Uterus (tissue), 4 donors: ENCODE measurements around the gene SUGCT. TPM values are rescaled to one million over a fixed set of nuclear protein-coding genes. Genes with fewer than 3 reads are reported as not detected.

Source experiments
- DNase-seq, 2 donors: peaks; one replicate each; pipeline ENCODE4 v3.0.0-alpha.2; 2019 to 2020
- H3K27ac ChIP-seq, 2 donors: fragments of 200-600 bp; sonication (generic); 1 replicate in 1 of 2; 2 replicates in 1 of 2; pipeline ENCODE4 v1.5.1; 2016 to 2018
- H3K27me3 ChIP-seq, 2 donors: fragments of 200-600 bp; sonication (generic); one replicate each; pipeline ENCODE4 v1.5.1; 2018 to 2019; ENCODE audit warnings: control low read depth in 1 of 2
- H3K36me3 ChIP-seq, 2 donors: fragments of 200-600 bp; sonication (generic); one replicate each; pipeline ENCODE4 v1.5.1; 2019; ENCODE audit warnings: control low read depth in 1 of 2
- H3K4me1 ChIP-seq, 2 donors: fragments of 200-600 bp; sonication (generic); one replicate each; pipeline ENCODE4 v1.5.1; 2018 to 2019; ENCODE audit warnings: control low read depth in 1 of 2
- H3K4me3 ChIP-seq, 2 donors: fragments of 200-600 bp; sonication (generic); 1 replicate in 1 of 2; 2 replicates in 1 of 2; pipeline ENCODE4 v1.5.1; 2018 to 2019; ENCODE audit warnings: mild to moderate bottlenecking in 1 of 2
- H3K9me3 ChIP-seq, 2 donors: fragments of 200-600 bp; sonication (generic); one replicate each; pipeline ENCODE4 v1.5.1; 2019; ENCODE audit warnings: control low read depth in 1 of 2
- CTCF ChIP-seq, 4 experiments: fragments of 200-600 bp in 2 of 4; fragments of 450-650 bp in 2 of 4; sonication (generic) in 2 of 4; IDR thresholded peaks; one replicate each; pipeline ENCODE4 v1.5.1; 2016 to 2019; ENCODE audit warnings: antibody characterized with exemption in 4 of 4, mild to moderate bottlenecking in 2 of 4, moderate library complexity in 1 of 4
- POLR2A ChIP-seq, 2 donors: fragments of 450-650 bp; IDR thresholded peaks; one replicate each; pipeline ENCODE4 v1.6.1; 2016; ENCODE audit warnings: antibody characterized with exemption in 2 of 2, mild to moderate bottlenecking in 1 of 2, moderate library complexity in 1 of 2
- intact Hi-C: fragments of 100-400 bp; cut with DNase I; formaldehyde crosslinking; loops from one replicate; pipeline ENCODE4 v1.15.1; 2023; ENCODE audit warnings: low total_unique reads
- total RNA-seq, 4 donors: library from RNA; depleted of rRNA in 3 of 4; stranded (reverse); fragments of >200 nt in 3 of 4; gene quantifications; one replicate each; pipeline versions ENCODE4 v1.1.0 to v1.2.4, GENCODE V29; 2014 to 2023
- donor health status: DM: yes; HTN: yes; CAD: no.

The SUGCT gene
- total RNA-seq, 4 donors from 2014 or later, result 2.0 to 9.6 (median 6.3) TPM; not detected in 1

GRCh38 chr7:40341836-40342235, 207.0 kb downstream of the SUGCT start:
- intact Hi-C loops, result no loop called here
- Histone ChIP-seq H3K27ac (no peak overlapping the region), H3K9me3 (no peaks in the 10 kb centered on the region), H3K27me3 (no peaks in the 10 kb centered on the region), H3K4me1 (no peaks in the 10 kb centered on the region), H3K36me3 (no peaks in the 10 kb centered on the region), H3K4me3 (no peak overlapping the region)
- TF ChIP-seq CTCF (IDR thresholded peaks at IDR 0.05) (no peak), POLR2A (IDR thresholded peaks at IDR 0.05) (no peak)
- DNase-seq, result no peak

GRCh38 chr7:40346554-40346953, 211.7 kb downstream of the SUGCT start:
- intact Hi-C loops, result no loop called here
- no peak for DNase-seq
- no peaks in the 10 kb centered on the region for H3K36me3 ChIP-seq
- no peaks in the 10 kb centered on the region for H3K4me1 ChIP-seq
- TF ChIP-seq CTCF (IDR thresholded peaks at IDR 0.05) (no peak), POLR2A (IDR thresholded peaks at IDR 0.05) (no peak)
- no peaks in the 10 kb centered on the region for H3K27me3 ChIP-seq
- H3K27ac ChIP-seq, result no peak overlapping the region
- no peaks in the 10 kb centered on the region for H3K9me3 ChIP-seq
- no peak overlapping the region for H3K4me3 ChIP-seq

- intact Hi-C loops, result no loop called here
- Histone ChIP-seq H3K27ac (no peak overlapping the region), H3K4me3 (no peak overlapping the region), H3K9me3 (no peaks in the 10 kb centered on the region), H3K4me1 (no peaks in the 10 kb centered on the region), H3K36me3 (no peaks in the 10 kb centered on the region), H3K27me3 (no peaks in the 10 kb centered on the region)
- no peak for DNase-seq
- TF ChIP-seq POLR2A (IDR thresholded peaks at IDR 0.05) (no peak), CTCF (IDR thresholded peaks at IDR 0.05) (no peak)
Measured at GRCh38 chr7:40348126-40348728, 213.4 kb downstream of the SUGCT start.

- intact Hi-C loops, result no loop called here
- Histone ChIP-seq H3K4me1 (no peaks in the 10 kb centered on the region), H3K27me3 (no peaks in the 10 kb centered on the region), H3K9me3 (no peaks in the 10 kb centered on the region), H3K4me3 (no peak overlapping the region), H3K27ac (no peak overlapping the region), H3K36me3 (no peaks in the 10 kb centered on the region)
- DNase-seq, result no peak
- TF ChIP-seq CTCF (IDR thresholded peaks at IDR 0.05), result no peak
- TF ChIP-seq POLR2A (IDR thresholded peaks at IDR 0.05), result no peak
Measured at GRCh38 chr7:40350100-40350499, 215.3 kb downstream of the SUGCT start.

GRCh38 chr7:40354711-40355110, 219.9 kb downstream of the SUGCT start:
- H3K36me3 ChIP-seq, result no peaks in the 10 kb centered on the region
- no peak overlapping the region for H3K27ac ChIP-seq
- H3K27me3 ChIP-seq, result no peaks in the 10 kb centered on the region
- intact Hi-C loops, result no loop called here
- no peak overlapping the region for H3K4me3 ChIP-seq
- H3K9me3 ChIP-seq, result no peaks in the 10 kb centered on the region
- DNase-seq, result no peak
- H3K4me1 ChIP-seq, result no peaks in the 10 kb centered on the region
- TF ChIP-seq CTCF (IDR thresholded peaks at IDR 0.05) (no peak), POLR2A (IDR thresholded peaks at IDR 0.05) (no peak)
